Right lobe of liver (tissue), 6 donors: ENCODE data around the gene C20orf173. TPM values are rescaled to one million over a fixed set of nuclear protein-coding genes. Genes with fewer than 3 reads are reported as not detected.

ENCODE experiments used
- ATAC-seq, 4 donors: fragments of 200-7000 bp; cut with Tn5 transposase; one replicate each; pipeline ENCODE4 v1.9.1; 2020; ENCODE audit warnings: mild to moderate bottlenecking in 4 of 4, moderate library complexity in 4 of 4
- DNase-seq, 3 donors: peaks; one replicate each; pipeline ENCODE4 v3.0.0-alpha.2; 2020
- H3K27ac ChIP-seq, 3 donors: fragments of 200-600 bp; one replicate each; pipeline ENCODE4 v1.8.0; 2022
- H3K27me3 ChIP-seq, 2 donors: fragments of 200-600 bp; one replicate each; pipeline ENCODE4 v1.8.0; 2022
- H3K36me3 ChIP-seq, 4 donors: fragments of 200-600 bp; sonication (generic) in 1 of 4; one replicate each; pipeline versions ENCODE4 v1.5.1 to v1.8.0; 2017 to 2022; ENCODE audit warnings: control low read depth in 1 of 4
- H3K4me1 ChIP-seq, 4 donors: fragments of 200-600 bp; sonication (generic) in 1 of 4; one replicate each; pipeline versions ENCODE4 v1.5.1 to v1.8.0; 2017 to 2022; ENCODE audit warnings: control low read depth in 1 of 4
- H3K4me3 ChIP-seq, 3 donors: fragments of 200-600 bp; one replicate each; pipeline ENCODE4 v1.8.0; 2022
- H3K9me3 ChIP-seq, 4 donors: fragments of 200-600 bp; sonication (generic) in 1 of 4; one replicate each; pipeline versions ENCODE4 v1.5.1 to v1.8.0; 2017 to 2022; ENCODE audit warnings: control low read depth in 1 of 4
- POLR2A ChIP-seq: fragments of 450-650 bp; IDR thresholded peaks from one replicate; pipeline ENCODE4 v1.6.1; 2017; ENCODE audit warnings: antibody characterized with exemption, mild to moderate bottlenecking
- WGBS: methylation state at CpG from one replicate; pipeline ENCODE4 v1.1.6; 2018; ENCODE audit warnings: low coverage, low lambda C conversion rate; ENCODE audit not compliant: insufficient coverage; ENCODE audit errors: missing lambda C conversion rate; 5-methylcytosine and 5-hydroxymethylcytosine counted together
- intact Hi-C, 2 donors: fragments of 100-400 bp; cut with DNase I; formaldehyde crosslinking; loops; one replicate each; pipeline versions ENCODE4 v1.11.2 to v1.14.1; 2022
- total RNA-seq, 6 experiments: library from RNA; depleted of rRNA in 2 of 6; stranded (reverse); fragments of >200 nt in 2 of 6; fragmentation: NEBNext Ultra II Directional in 3 of 6; extraction: Animal tissue kit (Norgen Biotek cat#: 25700) in 3 of 6; gene quantifications; one replicate each; pipeline versions ENCODE4 v1.1.0 to v1.2.4, GENCODE V29; 2016 to 2023
- TF ChIP-seq, protein P1 (sequence below), 4 donors: fragments of 200-600 bp in 3 of 4; fragments of 450-650 bp in 1 of 4; IDR thresholded peaks; one replicate each; pipeline versions ENCODE4 v1.5.1 to v1.8.0; 2016 to 2022; ENCODE audit warnings: antibody characterized with exemption in 4 of 4, mild to moderate bottlenecking in 2 of 4
- donor health status: DM: no; HTN: yes; CAD: no.
- donor health status: DM: no; HTN: no; CAD: no.
- donor health status: DM: no; HTN: no; CAD: no.
- donor health status: DM: no; HTN: yes; CAD: no.
- donor health status: DM: no; HTN: yes; CAD: no.

C20orf173 gene
- total RNA-seq, 6 experiments from 2014 or later: not detected

DNA sequence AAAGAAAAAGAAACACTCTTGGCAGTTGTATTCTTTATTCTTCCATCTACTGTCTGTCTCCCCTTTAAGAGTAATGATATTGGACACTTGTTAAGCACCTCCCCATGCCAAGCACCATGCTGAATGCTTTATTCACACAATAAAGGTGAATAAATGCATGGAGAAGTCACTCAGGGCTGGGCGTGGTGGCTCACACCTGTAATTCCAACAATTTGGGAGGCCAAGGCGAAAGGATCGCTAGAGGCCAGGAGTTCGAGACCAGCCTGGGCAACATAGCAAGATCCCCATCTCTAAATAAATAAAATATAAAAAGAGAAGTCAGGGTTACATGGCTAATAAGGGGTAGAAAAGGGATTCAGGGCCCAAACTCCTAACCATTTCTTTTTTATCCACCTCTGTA, 42.0 kb downstream of the C20orf173 start:
- Histone ChIP-seq H3K4me1 (no peaks in the 10 kb centered on the region), H3K36me3 (peaks cover 0 to 11% (median 0%) of the 10 kb centered on the region in 4 donors), H3K4me3 (no peak overlapping the region), H3K27ac (no peak overlapping the region), H3K27me3 (no peaks in the 10 kb centered on the region), H3K9me3 (no peaks in the 10 kb centered on the region)
- intact Hi-C loops: no loop called here
- no peak for TF ChIP-seq POLR2A
- TF ChIP-seq, protein P1, sequence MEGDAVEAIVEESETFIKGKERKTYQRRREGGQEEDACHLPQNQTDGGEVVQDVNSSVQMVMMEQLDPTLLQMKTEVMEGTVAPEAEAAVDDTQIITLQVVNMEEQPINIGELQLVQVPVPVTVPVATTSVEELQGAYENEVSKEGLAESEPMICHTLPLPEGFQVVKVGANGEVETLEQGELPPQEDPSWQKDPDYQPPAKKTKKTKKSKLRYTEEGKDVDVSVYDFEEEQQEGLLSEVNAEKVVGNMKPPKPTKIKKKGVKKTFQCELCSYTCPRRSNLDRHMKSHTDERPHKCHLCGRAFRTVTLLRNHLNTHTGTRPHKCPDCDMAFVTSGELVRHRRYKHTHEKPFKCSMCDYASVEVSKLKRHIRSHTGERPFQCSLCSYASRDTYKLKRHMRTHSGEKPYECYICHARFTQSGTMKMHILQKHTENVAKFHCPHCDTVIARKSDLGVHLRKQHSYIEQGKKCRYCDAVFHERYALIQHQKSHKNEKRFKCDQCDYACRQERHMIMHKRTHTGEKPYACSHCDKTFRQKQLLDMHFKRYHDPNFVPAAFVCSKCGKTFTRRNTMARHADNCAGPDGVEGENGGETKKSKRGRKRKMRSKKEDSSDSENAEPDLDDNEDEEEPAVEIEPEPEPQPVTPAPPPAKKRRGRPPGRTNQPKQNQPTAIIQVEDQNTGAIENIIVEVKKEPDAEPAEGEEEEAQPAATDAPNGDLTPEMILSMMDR (IDR thresholded peaks at IDR 0.05): no peak
- DNase-seq (no peak), ATAC-seq (no peak)
- 98% methylated on average over 4 of the region's 4 CpGs for WGBS

DNA sequence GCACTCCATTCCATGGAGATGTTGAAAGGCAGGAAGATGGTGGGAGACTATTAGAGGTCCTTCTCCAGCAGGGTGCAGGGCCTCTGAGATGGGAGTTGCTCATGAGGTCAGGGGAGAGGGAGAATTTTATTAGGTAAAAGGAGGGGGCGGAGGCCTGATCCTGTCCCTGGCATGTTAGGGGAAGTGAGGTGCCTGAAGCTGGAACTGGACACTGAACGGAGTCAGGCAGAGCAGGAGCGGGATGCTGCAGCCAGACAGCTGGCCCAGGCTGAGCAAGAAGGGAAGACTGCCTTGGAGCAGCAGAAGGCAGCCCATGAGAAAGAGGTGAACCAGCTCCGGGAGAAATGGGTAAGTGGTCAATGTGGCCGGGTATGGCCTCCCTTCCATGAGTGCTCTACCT, 49.7 kb downstream of the C20orf173 start:
- WGBS: 86% methylated on average over 3 of the region's 5 CpGs
- TF ChIP-seq POLR2A: no peak
- Histone ChIP-seq H3K9me3 (no peaks in the 10 kb centered on the region), H3K4me1 (no peaks in the 10 kb centered on the region), H3K27me3 (no peaks in the 10 kb centered on the region), H3K36me3 (peaks cover 0 to 37% (median 10%) of the 10 kb centered on the region in 4 donors), H3K27ac (no peak overlapping the region), H3K4me3 (no peak overlapping the region)
- intact Hi-C loops: no loop called here
- ATAC-seq (peak in 1 of 4 donors; percentile 20), DNase-seq (no peak)

GRCh38 chr20:35478804-35479472, 50.5 kb downstream of the C20orf173 start:
- Histone ChIP-seq H3K27me3 (no peaks in the 10 kb centered on the region), H3K4me1 (no peaks in the 10 kb centered on the region), H3K9me3 (no peaks in the 10 kb centered on the region), H3K4me3 (no peak overlapping the region), H3K36me3 (peaks cover 0 to 37% (median 13%) of the 10 kb centered on the region in 4 donors), H3K27ac (no peak overlapping the region)
- TF ChIP-seq, protein P1 (IDR thresholded peaks at IDR 0.05): no peak
- no peak for TF ChIP-seq POLR2A
- DNase-seq: no peak
- intact Hi-C loops: no loop called here
- 68% methylated on average over 5 of the region's 16 CpGs for WGBS
- no peak for ATAC-seq

Other genes with a start within 250 kb of the C20orf173 start
- gene EIF6, start 244.9 kb downstream of the C20orf173 start, total RNA-seq: 100 to 1,000 TPM in 2 of 6 experiments, 10 to 100 TPM in 4; 73.6 to 131 (median 83.3) TPM
- not detected for gene FAM83C, start 237.2 kb downstream of the C20orf173 start, total RNA-seq
- gene UQCC1, start 117.7 kb downstream of the C20orf173 start, total RNA-seq: 10 to 100 TPM; 22.7 to 41.2 (median 35.0) TPM
- gene GDF5, start 91.4 kb downstream of the C20orf173 start, total RNA-seq: not detected
- gene CEP250, start 74.1 kb downstream of the C20orf173 start, total RNA-seq: 10 to 100 TPM in 2 of 6 experiments, 1 to 10 TPM in 4; 5.9 to 11.2 (median 9.0) TPM
- 100 to 1,000 TPM in 4 of 6 experiments, 10 to 100 TPM in 2; 82.7 to 129 (median 112) TPM for gene ERGIC3, start 12.4 kb upstream of the C20orf173 start, total RNA-seq
- gene SPAG4, start 86.2 kb upstream of the C20orf173 start, total RNA-seq: 10 to 100 TPM in 1 of 6 experiments, 1 to 10 TPM in 5; 1.7 to 13.8 (median 3.6) TPM
- 10 to 100 TPM; 35.5 to 72.0 (median 53.3) TPM for gene CPNE1, start 135.2 kb upstream of the C20orf173 start, total RNA-seq
- 10 to 100 TPM; 13.3 to 32.8 (median 21.0) TPM for gene RBM12, start 135.2 kb upstream of the C20orf173 start, total RNA-seq
- 10 to 100 TPM; 30.9 to 63.7 (median 44.3) TPM for gene NFS1, start 169.7 kb upstream of the C20orf173 start, total RNA-seq
- 100 to 1,000 TPM in 2 of 6 experiments, 10 to 100 TPM in 4; 70.4 to 209 (median 84.8) TPM for gene ROMO1, start 169.8 kb upstream of the C20orf173 start, total RNA-seq
- gene RBM39, start 212.6 kb upstream of the C20orf173 start, total RNA-seq: 100 to 1,000 TPM in 5 of 6 experiments, 10 to 100 TPM in 1; 86.4 to 166 (median 120) TPM
- 10 to 100 TPM in 5 of 6 experiments, 1 to 10 TPM in 1; 9.3 to 16.7 (median 14.5) TPM for gene PHF20, start 242.4 kb upstream of the C20orf173 start, total RNA-seq